Effector memory CD8-positive, alpha-beta T cell (primary cell): ENCODE measurements around the gene ESYT3.

Source experiments
- ATAC-seq: fragments of 150-1000 bp; cut with Tn5 transposase; replicated peaks from 2 replicates; pipeline ENCODE4 v1.10.0; 2021; ENCODE audit warnings: mild to moderate bottlenecking, moderate library complexity
- DNase-seq, 3 experiments: peaks; one replicate each; pipeline ENCODE4 v3.0.0; 2021
- H3K27ac Mint-ChIP-seq, 2 donors: one replicate each; pipeline ENCODE4 v1.8.0; 2022; ENCODE audit warnings: mild to moderate bottlenecking in 2 of 2, mixed read lengths in 2 of 2, moderate library complexity in 2 of 2
- H3K27me3 Mint-ChIP-seq, 2 donors: one replicate each; pipeline ENCODE4 v1.8.0; 2022; ENCODE audit warnings: mixed read lengths in 2 of 2
- H3K36me3 Mint-ChIP-seq: one replicate; pipeline ENCODE4 v1.8.0; 2022; ENCODE audit warnings: mild to moderate bottlenecking, moderate library complexity, mixed read lengths; ENCODE audit not compliant: insufficient read depth
- H3K4me1 Mint-ChIP-seq, 2 donors: one replicate each; pipeline ENCODE4 v1.8.0; 2022; ENCODE audit warnings: low read depth in 2 of 2, mixed read lengths in 2 of 2
- H3K4me3 Mint-ChIP-seq, 2 donors: one replicate each; pipeline ENCODE4 v1.8.0; 2022; ENCODE audit warnings: mild to moderate bottlenecking in 2 of 2, mixed read lengths in 2 of 2, moderate library complexity in 2 of 2
- H3K9me3 Mint-ChIP-seq, 2 donors: one replicate each; pipeline ENCODE4 v1.8.0; 2022; ENCODE audit warnings: mixed read lengths in 2 of 2

The ESYT3 gene

GRCh38 chr3:138465451-138465850 lies 31.0 kb downstream of the ESYT3 start:
- H3K4me1 Mint-ChIP-seq = no peaks in the 10 kb centered on the region
- H3K9me3 Mint-ChIP-seq = no peaks in the 10 kb centered on the region
- H3K27me3 Mint-ChIP-seq = peaks cover 0 to 50% of the 10 kb centered on the region in 2 donors
- no peaks in the 10 kb centered on the region for H3K36me3 Mint-ChIP-seq
- ATAC-seq = no peak
- no peak for DNase-seq
- H3K27ac Mint-ChIP-seq = no peak overlapping the region
- no peak overlapping the region for H3K4me3 Mint-ChIP-seq

- Mint-ChIP-seq H3K4me3 (no peak overlapping the region), H3K27ac (no peak overlapping the region), H3K27me3 (peaks cover 0 to 50% of the 10 kb centered on the region in 2 donors), H3K36me3 (no peaks in the 10 kb centered on the region), H3K4me1 (no peaks in the 10 kb centered on the region), H3K9me3 (no peaks in the 10 kb centered on the region)
- DNase-seq (no peak), ATAC-seq (no peak)
Observed at GRCh38 chr3:138465925-138466324, 31.5 kb downstream of the ESYT3 start.

- peaks cover 0 to 50% of the 10 kb centered on the region in 2 donors for H3K27me3 Mint-ChIP-seq
- ATAC-seq (no peak), DNase-seq (no peak)
- H3K27ac Mint-ChIP-seq = no peak overlapping the region
- no peaks in the 10 kb centered on the region for H3K9me3 Mint-ChIP-seq
- no peak overlapping the region for H3K4me3 Mint-ChIP-seq
- no peaks in the 10 kb centered on the region for H3K4me1 Mint-ChIP-seq
- H3K36me3 Mint-ChIP-seq = no peaks in the 10 kb centered on the region
Observed at GRCh38 chr3:138467931-138468330, 33.5 kb downstream of the ESYT3 start.

- H3K36me3 Mint-ChIP-seq = no peaks in the 10 kb centered on the region
- peaks cover 0 to 51% of the 10 kb centered on the region in 2 donors for H3K27me3 Mint-ChIP-seq
- ATAC-seq (no peak), DNase-seq (no peak)
- H3K9me3 Mint-ChIP-seq = no peaks in the 10 kb centered on the region
- H3K27ac Mint-ChIP-seq = no peak overlapping the region
- no peak overlapping the region for H3K4me3 Mint-ChIP-seq
- no peaks in the 10 kb centered on the region for H3K4me1 Mint-ChIP-seq
Observed at GRCh38 chr3:138468451-138468850, 34.0 kb downstream of the ESYT3 start.

- DNase-seq (no peak), ATAC-seq (no peak)
- peaks cover 0 to 51% of the 10 kb centered on the region in 2 donors for H3K27me3 Mint-ChIP-seq
- no peak overlapping the region for H3K4me3 Mint-ChIP-seq
- no peak overlapping the region for H3K27ac Mint-ChIP-seq
- no peaks in the 10 kb centered on the region for H3K4me1 Mint-ChIP-seq
- H3K36me3 Mint-ChIP-seq = no peaks in the 10 kb centered on the region
- H3K9me3 Mint-ChIP-seq = no peaks in the 10 kb centered on the region
Observed at GRCh38 chr3:138468886-138469285, 34.5 kb downstream of the ESYT3 start.

- Mint-ChIP-seq H3K27ac (no peak overlapping the region), H3K4me1 (no peaks in the 10 kb centered on the region), H3K4me3 (no peak overlapping the region), H3K27me3 (peaks cover 0 to 44% of the 10 kb centered on the region in 2 donors), H3K9me3 (no peaks in the 10 kb centered on the region), H3K36me3 (no peaks in the 10 kb centered on the region)
- ATAC-seq (no peak), DNase-seq (no peak)
Observed at GRCh38 chr3:138469874-138470273, 35.5 kb downstream of the ESYT3 start.

GRCh38 chr3:138470687-138471086 lies 36.3 kb downstream of the ESYT3 start:
- Mint-ChIP-seq H3K4me1 (no peaks in the 10 kb centered on the region), H3K27ac (no peak overlapping the region), H3K9me3 (no peaks in the 10 kb centered on the region), H3K36me3 (no peaks in the 10 kb centered on the region), H3K27me3 (peaks cover 0 to 38% of the 10 kb centered on the region in 2 donors), H3K4me3 (no peak overlapping the region)
- ATAC-seq (no peak), DNase-seq (no peak)

- H3K36me3 Mint-ChIP-seq = no peaks in the 10 kb centered on the region
- no peak for ATAC-seq
- no peak for DNase-seq
- no peak overlapping the region for H3K4me3 Mint-ChIP-seq
- no peaks in the 10 kb centered on the region for H3K4me1 Mint-ChIP-seq
- H3K9me3 Mint-ChIP-seq = no peaks in the 10 kb centered on the region
- peaks cover 0 to 36% of the 10 kb centered on the region in 2 donors for H3K27me3 Mint-ChIP-seq
- H3K27ac Mint-ChIP-seq = no peak overlapping the region
Observed at GRCh38 chr3:138471481-138471880, 37.1 kb downstream of the ESYT3 start.

- Mint-ChIP-seq H3K9me3 (no peaks in the 10 kb centered on the region), H3K4me3 (no peak overlapping the region), H3K4me1 (no peaks in the 10 kb centered on the region), H3K27me3 (peaks cover 2 to 28% of the 10 kb centered on the region in 2 donors), H3K27ac (no peak overlapping the region), H3K36me3 (no peaks in the 10 kb centered on the region)
- DNase-seq = no peak
- no peak for ATAC-seq
Observed at GRCh38 chr3:138472141-138472825, 37.9 kb downstream of the ESYT3 start.

- H3K27me3 Mint-ChIP-seq = peaks cover 13 to 25% of the 10 kb centered on the region in 2 donors
- DNase-seq (no peak), ATAC-seq (no peak)
- H3K36me3 Mint-ChIP-seq = no peaks in the 10 kb centered on the region
- no peak overlapping the region for H3K27ac Mint-ChIP-seq
- no peak overlapping the region for H3K4me3 Mint-ChIP-seq
- H3K4me1 Mint-ChIP-seq = no peaks in the 10 kb centered on the region
- H3K9me3 Mint-ChIP-seq = no peaks in the 10 kb centered on the region
Observed at GRCh38 chr3:138473391-138473790, 39.0 kb downstream of the ESYT3 start.

GRCh38 chr3:138474163-138474562 lies 39.7 kb downstream of the ESYT3 start:
- DNase-seq (no peak), ATAC-seq (no peak)
- H3K27ac Mint-ChIP-seq = no peak overlapping the region
- H3K27me3 Mint-ChIP-seq = peaks cover 17 to 20% of the 10 kb centered on the region in 2 donors
- no peaks in the 10 kb centered on the region for H3K9me3 Mint-ChIP-seq
- H3K4me1 Mint-ChIP-seq = no peaks in the 10 kb centered on the region
- no peak overlapping the region for H3K4me3 Mint-ChIP-seq
- H3K36me3 Mint-ChIP-seq = no peaks in the 10 kb centered on the region

GRCh38 chr3:138476526-138476925 lies 42.1 kb downstream of the ESYT3 start:
- Mint-ChIP-seq H3K9me3 (no peaks in the 10 kb centered on the region), H3K4me1 (no peaks in the 10 kb centered on the region), H3K36me3 (no peaks in the 10 kb centered on the region), H3K4me3 (no peak overlapping the region), H3K27ac (no peak overlapping the region), H3K27me3 (peaks cover 20 to 23% of the 10 kb centered on the region in 2 donors)
- ATAC-seq = no peak
- no peak for DNase-seq

GRCh38 chr3:138477120-138477519 lies 42.7 kb downstream of the ESYT3 start:
- H3K4me1 Mint-ChIP-seq = no peaks in the 10 kb centered on the region
- H3K9me3 Mint-ChIP-seq = no peaks in the 10 kb centered on the region
- H3K36me3 Mint-ChIP-seq = no peaks in the 10 kb centered on the region
- DNase-seq = no peak
- no peak overlapping the region for H3K4me3 Mint-ChIP-seq
- H3K27me3 Mint-ChIP-seq = peaks cover 20 to 23% of the 10 kb centered on the region in 2 donors
- H3K27ac Mint-ChIP-seq = no peak overlapping the region
- ATAC-seq = no peak

- ATAC-seq (no peak), DNase-seq (no peak)
- H3K36me3 Mint-ChIP-seq = no peaks in the 10 kb centered on the region
- H3K27ac Mint-ChIP-seq = no peak overlapping the region
- H3K4me1 Mint-ChIP-seq = no peaks in the 10 kb centered on the region
- H3K9me3 Mint-ChIP-seq = no peaks in the 10 kb centered on the region
- peaks cover 20 to 23% of the 10 kb centered on the region in 2 donors for H3K27me3 Mint-ChIP-seq
- H3K4me3 Mint-ChIP-seq = no peak overlapping the region
Observed at GRCh38 chr3:138477801-138478200, 43.4 kb downstream of the ESYT3 start.
